Measurements from ENCODE around the gene EPHB1.

EPHB1 gene

DNA sequence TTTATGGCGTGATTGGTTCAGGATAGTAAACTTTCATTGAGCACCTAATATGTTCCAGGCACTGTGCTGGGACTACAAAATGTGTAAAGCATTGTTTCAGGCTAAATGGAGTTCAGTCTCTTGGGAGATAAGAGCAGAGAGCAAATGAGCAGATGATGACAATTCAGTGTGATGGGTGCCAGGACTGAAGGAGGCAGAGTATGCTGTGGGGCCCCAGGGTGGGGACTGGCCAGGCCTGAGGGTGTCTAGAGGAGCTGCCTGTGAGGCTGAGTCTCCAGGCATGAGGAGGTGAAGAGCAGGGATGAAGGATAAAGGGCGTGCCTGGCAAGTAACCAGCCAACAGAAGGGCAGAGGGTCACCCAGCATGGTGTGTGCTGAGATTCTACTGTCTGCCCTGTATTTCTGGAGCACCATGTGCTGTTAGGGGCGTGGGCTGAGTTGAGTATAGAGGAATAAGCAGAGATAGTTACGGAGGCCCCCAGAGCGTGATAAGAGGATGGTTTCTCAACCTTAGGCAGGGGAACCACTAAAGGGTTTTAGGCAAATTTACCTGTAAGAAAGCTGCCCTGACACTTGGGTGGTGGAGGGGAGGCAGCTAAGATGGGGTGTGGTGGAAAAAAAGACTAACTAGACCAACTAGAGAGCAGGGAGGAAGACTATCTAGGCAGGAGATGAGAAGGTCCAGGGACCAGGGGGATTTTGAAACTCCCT lies 38.5 kb downstream of the EPHB1 start:
- intact Hi-C loops (cut with DNase I), result no loop called here
- DNase-seq, result no peak

- intact Hi-C loops (cut with DNase I), result no loop called here
- DNase-seq, result no peak
Measured at GRCh38 chr3:134836921-134837320, 41.9 kb downstream of the EPHB1 start.

GRCh38 chr3:134838599-134838998 lies 43.5 kb downstream of the EPHB1 start:
- intact Hi-C loops (cut with DNase I), result no loop called here
- DNase-seq, result no peak

DNA sequence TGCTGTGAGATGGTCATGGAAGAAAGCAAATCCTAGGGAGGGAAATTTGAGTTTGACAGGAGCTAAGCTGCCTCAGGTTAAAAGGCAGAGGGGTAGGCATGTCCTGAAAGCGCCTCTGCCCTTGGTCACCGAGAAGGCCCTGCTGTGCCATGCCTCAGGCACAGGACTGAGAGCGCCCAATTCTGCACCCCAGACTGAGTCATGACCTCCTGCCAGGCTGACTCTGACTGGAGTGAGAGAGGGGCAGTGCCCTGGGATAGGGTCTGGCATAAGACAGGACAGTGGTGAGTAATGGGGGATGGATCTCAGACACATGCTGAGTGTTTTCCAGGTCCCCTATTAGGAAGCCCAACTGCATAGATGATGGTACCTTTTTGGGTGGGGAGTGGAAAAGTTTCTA lies 44.4 kb downstream of the EPHB1 start:
- intact Hi-C loops (cut with DNase I), result no loop called here
- DNase-seq, result no peak

GRCh38 chr3:134839990-134840389 lies 44.9 kb downstream of the EPHB1 start:
- intact Hi-C loops (cut with DNase I), result no loop called here
- peak in 8 of 42 donors; percentile 12 to 51 (median 28) for DNase-seq

DNA sequence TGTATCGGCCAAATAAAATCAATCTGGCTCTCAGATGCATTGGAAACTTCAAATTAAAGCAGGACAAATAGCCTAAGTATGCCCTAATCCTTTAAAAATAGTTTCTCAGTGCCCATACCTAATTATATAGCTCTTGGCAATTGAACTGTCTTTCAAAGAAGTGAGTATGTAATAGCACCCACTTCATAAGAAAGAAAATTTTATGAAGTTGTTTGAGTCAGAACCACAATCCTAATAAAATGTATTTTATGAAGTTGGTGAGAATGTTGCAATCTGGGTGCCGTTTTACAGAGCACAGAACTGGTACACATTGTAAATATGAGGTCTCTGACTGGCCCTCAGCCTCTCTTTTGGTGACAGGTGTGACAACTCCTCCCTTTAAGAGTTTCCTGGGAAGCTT lies 45.4 kb downstream of the EPHB1 start:
- intact Hi-C loops (cut with DNase I), result no loop called here
- DNase-seq, result no peak

- intact Hi-C loops (cut with DNase I), result no loop called here
- peak in 1 of 42 donors; percentile 10 for DNase-seq
Measured at GRCh38 chr3:134846084-134846483, 51.0 kb downstream of the EPHB1 start.

- DNase-seq, result peak in 1 of 42 donors; percentile 4
- intact Hi-C loops (cut with DNase I), result no loop called here
Measured at GRCh38 chr3:134846911-134847317, 51.9 kb downstream of the EPHB1 start.

GRCh38 chr3:134847349-134847748 lies 52.3 kb downstream of the EPHB1 start:
- DNase-seq, result peak in 1 of 42 donors; percentile 1
- intact Hi-C loops (cut with DNase I), result no loop called here

DNA sequence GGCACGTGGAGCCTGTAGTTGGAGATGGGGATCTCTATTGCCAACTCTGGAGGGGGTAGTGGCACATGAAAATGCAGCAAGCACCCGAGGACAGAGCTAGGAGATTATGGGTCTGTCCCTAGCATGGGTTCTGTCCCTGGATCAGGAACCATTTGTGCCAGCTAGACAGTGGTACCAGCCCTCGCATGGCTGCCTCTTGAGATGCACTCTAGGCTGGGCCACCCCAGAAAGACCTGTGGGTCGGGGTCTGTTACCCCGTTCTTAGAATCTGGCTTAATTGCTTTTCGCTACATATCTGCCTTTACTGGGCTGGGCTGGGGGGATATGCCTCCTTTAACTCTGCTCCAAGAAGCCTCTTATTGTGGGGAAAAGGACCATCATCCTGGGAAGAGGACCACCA lies 54.5 kb downstream of the EPHB1 start:
- intact Hi-C loops (cut with DNase I), result no loop called here
- DNase-seq, result peak in 1 of 42 donors; percentile 7

DNA sequence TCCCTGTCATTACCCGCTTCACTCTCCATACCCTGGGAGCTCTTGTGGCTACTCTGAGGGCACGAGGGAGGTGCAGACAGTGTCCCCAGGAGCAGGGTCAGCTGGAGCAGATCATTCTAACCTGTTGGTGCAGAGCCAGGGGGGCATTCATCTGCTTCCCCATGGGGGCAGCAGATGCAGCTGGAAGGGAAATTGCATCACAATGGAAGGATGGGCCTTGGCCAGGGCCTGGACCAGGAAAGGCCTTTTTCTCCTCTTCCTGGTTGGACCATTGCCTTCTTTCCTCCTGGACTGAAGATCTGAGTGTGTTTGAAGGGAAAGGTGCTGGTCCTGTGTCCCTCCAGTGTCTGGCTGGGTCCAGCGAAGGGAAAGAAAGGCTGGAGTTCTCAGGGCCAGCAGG lies 55.7 kb downstream of the EPHB1 start:
- intact Hi-C loops (cut with DNase I), result no loop called here
- DNase-seq, result peak in 1 of 42 donors; percentile 6

- intact Hi-C loops (cut with DNase I), result no loop called here
- DNase-seq, result peak in 1 of 42 donors; percentile 8
Measured at GRCh38 chr3:134852132-134852531, 57.1 kb downstream of the EPHB1 start.

DNA sequence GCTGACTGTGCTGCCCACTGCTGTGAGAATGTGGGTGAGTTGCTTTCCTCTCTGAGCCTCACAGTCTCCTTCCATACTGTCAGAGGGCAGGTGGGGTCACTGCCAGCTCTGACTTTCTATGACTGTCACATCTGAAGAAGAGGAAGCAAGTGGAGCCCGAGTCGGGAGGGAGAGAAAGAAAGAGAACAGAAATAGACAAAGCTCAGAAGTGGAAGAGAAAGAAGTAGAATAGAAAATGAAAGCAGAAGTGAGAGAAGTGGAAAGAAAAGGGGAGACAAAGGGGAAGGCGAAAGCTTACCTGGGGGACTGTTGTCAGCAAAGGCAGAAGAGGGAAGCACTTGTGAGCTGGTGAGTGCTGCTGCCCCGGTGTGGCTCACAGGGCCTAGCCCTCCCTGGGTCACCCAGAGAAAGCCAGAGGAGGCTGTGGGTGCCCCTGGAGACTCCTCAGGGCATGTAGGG lies 57.9 kb downstream of the EPHB1 start:
- intact Hi-C loops (cut with DNase I), result no loop called here
- peak in 2 of 42 donors; percentile 13 to 43 for DNase-seq

DNA sequence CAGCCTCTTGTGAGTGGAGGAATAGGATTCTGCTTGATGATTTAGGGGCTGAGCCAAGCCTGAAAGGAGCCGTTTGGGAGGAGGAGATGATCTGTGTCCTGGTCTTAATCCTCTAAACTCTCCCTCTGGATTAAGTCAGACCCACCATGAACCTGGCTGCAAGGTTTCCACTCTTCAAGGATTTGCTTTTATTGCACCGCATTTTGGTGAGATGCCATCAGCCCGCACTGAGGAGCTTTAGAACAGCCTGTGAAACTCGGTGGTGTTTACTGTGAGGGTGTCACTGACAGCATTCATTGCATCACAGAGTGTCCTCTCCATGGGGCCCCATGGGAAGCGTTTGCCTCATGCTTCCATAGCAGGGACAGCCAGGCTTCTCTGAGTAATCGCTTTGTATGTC lies 59.2 kb downstream of the EPHB1 start:
- DNase-seq, result peak in 1 of 42 donors; percentile 7
- intact Hi-C loops (cut with DNase I), result no loop called here

DNA sequence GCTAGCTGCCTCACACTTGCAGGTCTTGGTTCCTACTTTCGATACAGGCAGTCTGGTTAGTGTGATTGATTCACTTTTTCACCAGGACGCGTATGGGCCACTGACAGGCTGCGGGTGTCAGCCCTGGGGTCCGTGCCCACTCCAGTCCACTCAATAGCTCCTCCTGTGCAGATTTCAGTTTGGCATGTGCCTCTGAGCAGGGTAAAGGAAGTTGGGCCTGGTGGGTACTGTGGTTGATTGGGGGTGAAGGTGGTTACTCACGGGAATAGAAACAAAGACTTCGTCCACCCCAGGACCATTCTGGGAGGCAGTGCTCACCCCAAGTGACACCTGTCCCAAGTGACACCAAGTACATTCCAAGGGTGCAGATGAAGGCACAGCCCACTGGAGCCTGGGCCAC lies 62.3 kb downstream of the EPHB1 start:
- intact Hi-C loops (cut with DNase I), result no loop called here
- peak in 1 of 42 donors; percentile 10 for DNase-seq

- no peak for DNase-seq
Measured at GRCh38 chr3:134857776-134858362, 62.8 kb downstream of the EPHB1 start.

GRCh38 chr3:134858441-134859035 lies 63.5 kb downstream of the EPHB1 start:
- intact Hi-C loops (cut with DNase I), result no loop called here
- peak in 1 of 42 donors; percentile 9 for DNase-seq

More at GRCh38 chr3:134857776-134858362, 62.8 kb downstream of the EPHB1 start:
- intact Hi-C loops (cut with DNase I), result no loop called here

DNA sequence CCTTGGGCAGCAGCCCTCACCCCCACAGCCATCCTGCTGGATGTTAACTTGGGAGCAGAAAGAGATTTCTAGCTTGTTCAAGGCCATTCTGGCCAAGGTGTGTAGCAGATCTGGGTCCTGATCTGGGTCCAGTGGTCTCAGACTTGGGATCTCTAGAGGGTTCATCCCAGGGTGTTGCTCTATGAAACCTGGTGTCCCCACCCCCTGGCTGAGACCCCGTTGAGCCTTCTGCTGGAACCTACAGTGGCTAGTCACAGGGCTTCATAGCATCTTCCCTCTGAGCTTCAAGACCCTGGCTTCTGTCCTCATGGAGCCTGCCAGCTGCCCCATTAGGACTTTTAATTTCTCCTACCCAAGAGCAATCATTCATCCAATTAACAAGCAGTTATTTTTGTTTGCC lies 64.3 kb downstream of the EPHB1 start:
- intact Hi-C loops (cut with DNase I), result no loop called here
- no peak for DNase-seq

DNA sequence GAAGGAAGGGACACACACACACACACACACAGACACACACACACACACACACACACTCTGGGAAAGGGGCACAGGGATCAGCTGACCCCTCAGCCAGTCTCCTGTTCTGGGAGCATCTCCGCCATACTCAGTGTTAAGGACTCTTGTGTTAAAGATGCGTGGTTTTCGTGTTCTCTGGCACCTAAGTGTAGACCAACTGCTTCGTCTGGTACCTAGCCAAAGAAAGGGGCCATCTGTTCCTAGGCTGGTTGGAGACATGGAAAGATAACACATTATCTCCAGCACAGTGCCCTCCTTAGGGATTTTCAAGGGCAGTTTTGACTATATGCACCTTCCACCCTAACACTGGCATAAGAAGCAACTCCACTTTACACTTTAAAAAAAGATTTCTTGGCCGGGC lies 65.1 kb downstream of the EPHB1 start:
- intact Hi-C loops (cut with DNase I), result no loop called here
- peak in 2 of 42 donors; percentile 1 for DNase-seq

GRCh38 chr3:134863915-134864314 lies 68.9 kb downstream of the EPHB1 start:
- intact Hi-C loops (cut with DNase I), result no loop called here
- peak in 1 of 42 donors; percentile 10 for DNase-seq
